OCI-LY7 (cell line): Measurements from ENCODE around the gene LRRC26.

Experiments
- EZH2phosphoT487 ChIP-seq: fragments of 200-600 bp; sonication (generic); IDR thresholded peaks from 2 replicates; pipeline ENCODE4 v1.6.1; 2018; ENCODE audit warnings: low read depth, borderline replicate concordance, mild to moderate bottlenecking, mixed run types, antibody characterized with exemption, low read length, moderate library complexity, mixed read lengths
- TF ChIP-seq, protein P1 (sequence below): fragments of 200-600 bp; sonication (generic); conservative IDR thresholded peaks from 2 replicates; pipeline ENCODE4 v1.5.1; 2014; ENCODE audit warnings: mild to moderate bottlenecking, antibody characterized with exemption, low read length, moderate library complexity, mixed read lengths

DNA sequence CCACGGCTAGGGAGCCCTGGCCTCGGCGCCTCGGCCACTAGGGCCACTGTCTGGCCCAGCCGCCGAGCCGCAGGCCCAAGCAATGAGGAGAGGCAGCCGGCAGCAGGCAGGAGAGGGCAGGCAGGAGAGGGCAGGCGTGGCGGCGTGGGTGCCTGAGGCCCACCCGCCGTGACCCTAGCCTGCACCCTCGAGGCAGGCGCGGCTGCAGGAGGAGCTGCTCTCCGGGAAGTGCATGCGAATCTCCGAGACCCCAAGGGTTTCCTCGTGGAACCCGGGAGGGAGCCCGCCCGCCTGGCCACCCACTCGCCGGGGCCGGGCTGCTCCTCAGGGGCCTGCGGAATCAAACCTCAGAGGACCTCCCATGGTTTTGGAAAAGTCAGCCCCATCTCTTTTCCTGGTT lies 21.6 kb downstream of the LRRC26 start:
- TF ChIP-seq, protein P1, sequence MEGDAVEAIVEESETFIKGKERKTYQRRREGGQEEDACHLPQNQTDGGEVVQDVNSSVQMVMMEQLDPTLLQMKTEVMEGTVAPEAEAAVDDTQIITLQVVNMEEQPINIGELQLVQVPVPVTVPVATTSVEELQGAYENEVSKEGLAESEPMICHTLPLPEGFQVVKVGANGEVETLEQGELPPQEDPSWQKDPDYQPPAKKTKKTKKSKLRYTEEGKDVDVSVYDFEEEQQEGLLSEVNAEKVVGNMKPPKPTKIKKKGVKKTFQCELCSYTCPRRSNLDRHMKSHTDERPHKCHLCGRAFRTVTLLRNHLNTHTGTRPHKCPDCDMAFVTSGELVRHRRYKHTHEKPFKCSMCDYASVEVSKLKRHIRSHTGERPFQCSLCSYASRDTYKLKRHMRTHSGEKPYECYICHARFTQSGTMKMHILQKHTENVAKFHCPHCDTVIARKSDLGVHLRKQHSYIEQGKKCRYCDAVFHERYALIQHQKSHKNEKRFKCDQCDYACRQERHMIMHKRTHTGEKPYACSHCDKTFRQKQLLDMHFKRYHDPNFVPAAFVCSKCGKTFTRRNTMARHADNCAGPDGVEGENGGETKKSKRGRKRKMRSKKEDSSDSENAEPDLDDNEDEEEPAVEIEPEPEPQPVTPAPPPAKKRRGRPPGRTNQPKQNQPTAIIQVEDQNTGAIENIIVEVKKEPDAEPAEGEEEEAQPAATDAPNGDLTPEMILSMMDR = no peak
- TF ChIP-seq EZH2phosphoT487 = no peak
